HG03469 (cell line): ENCODE data around the gene NUDCD2.

Experiments
- ATAC-seq: cut with Tn5 transposase; IDR thresholded peaks from one replicate; pipeline ENCODE4 v1.9.1; 2021; ENCODE audit warnings: mild to moderate bottlenecking, moderate library complexity, moderate number of reproducible peaks; ENCODE audit not compliant: unreplicated experiment

Gene NUDCD2

GRCh38 chr5:163459819-163460561 lies at the start of gene NUDCD2:
Gene NUDCD2 (minus strand): TSS chr5:163460102. CDS start chr5:163460050, 52 bp downstream.
- ATAC-seq = peak; percentile 69

GRCh38 chr5:163509291-163509951 lies 49.5 kb upstream of the NUDCD2 start:
- ATAC-seq = no peak

GRCh38 chr5:163508753-163509152 lies 48.9 kb upstream of the NUDCD2 start:
- no peak for ATAC-seq

GRCh38 chr5:163506726-163507125 lies 46.8 kb upstream of the NUDCD2 start:
- no peak for ATAC-seq

GRCh38 chr5:163506095-163506457 lies 46.2 kb upstream of the NUDCD2 start:
- ATAC-seq = peak; percentile 6

GRCh38 chr5:163505368-163506094 lies 45.6 kb upstream of the NUDCD2 start, which contains the start of gene MAT2B:
Gene MAT2B (plus strand): TSS chr5:163505619. CDS start chr5:163505687, 68 bp downstream.
- peak; percentile 74 for ATAC-seq

- no peak for ATAC-seq
These were observed 45.1 kb upstream of the NUDCD2 start for GRCh38 chr5:163505049-163505367.

GRCh38 chr5:163504079-163504931 lies 44.4 kb upstream of the NUDCD2 start:
- ATAC-seq = no peak

GRCh38 chr5:163503106-163504078 lies 43.5 kb upstream of the NUDCD2 start:
- peak; percentile 16 for ATAC-seq

GRCh38 chr5:163502521-163502920 lies 42.6 kb upstream of the NUDCD2 start:
- ATAC-seq = no peak

GRCh38 chr5:163498886-163499285 lies 39.0 kb upstream of the NUDCD2 start:
- ATAC-seq = no peak

- peak; percentile 35 for ATAC-seq
These were observed 37.4 kb upstream of the NUDCD2 start for GRCh38 chr5:163497315-163497714.

- no peak for ATAC-seq
These were observed 36.4 kb upstream of the NUDCD2 start for GRCh38 chr5:163496286-163496685.

GRCh38 chr5:163489745-163490075 lies 29.8 kb upstream of the NUDCD2 start:
- ATAC-seq = no peak

GRCh38 chr5:163489055-163489744 lies 29.3 kb upstream of the NUDCD2 start:
- ATAC-seq = no peak

GRCh38 chr5:163478982-163479271 lies 19.0 kb upstream of the NUDCD2 start:
- ATAC-seq = no peak

- no peak for ATAC-seq
These were observed 18.5 kb upstream of the NUDCD2 start for GRCh38 chr5:163478126-163478981.

GRCh38 chr5:163475411-163475810 lies 15.5 kb upstream of the NUDCD2 start:
- no peak for ATAC-seq
